ENCODE measurements around the gene CSMD2. TPM values are rescaled to one million over a fixed set of nuclear protein-coding genes. Genes with fewer than 3 reads are reported as not detected.

The CSMD2 gene
- total and polyA plus RNA-seq, 2 donors (not counting 1 experiment from before 2014, with no cell fraction given): 2.2 to 7.6 TPM

DNA sequence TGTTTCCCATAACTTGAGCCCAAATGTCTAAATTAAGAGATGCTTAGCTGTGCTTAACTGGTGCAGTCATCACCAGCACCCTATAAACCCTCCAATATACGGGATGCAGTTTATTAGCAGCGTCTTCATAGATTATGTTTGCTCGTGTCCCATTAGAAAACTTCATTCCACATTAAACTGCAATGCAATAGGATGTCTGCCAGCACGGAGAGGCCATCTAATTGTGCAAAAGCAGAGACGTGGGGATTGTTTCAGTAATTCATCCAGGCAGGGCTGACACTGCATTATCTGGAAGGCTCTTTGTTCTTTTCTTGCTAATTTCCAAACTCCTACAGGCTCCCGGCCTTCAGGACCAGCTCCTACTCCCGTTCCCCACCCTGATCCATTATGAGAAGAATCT is 89.5 kb downstream of the CSMD2 start:
- DNase-seq (ENCODE audit: low read depth in 2 of 2): no peak
- Histone ChIP-seq H3K27ac (ENCODE audit: insufficient read depth, low read length) (no peak overlapping the region), H3K4me1 (ENCODE audit: control insufficient read depth, extremely low read depth, insufficient read depth, low read length) (no peaks in the 10 kb centered on the region), H3K4me3 (replicated peaks in 1 of 4; ENCODE audit: control extremely low read depth in 1 of 4, insufficient read depth in 1 of 4, low read depth in 3 of 4, low read length in 4 of 4) (no peak overlapping the region), H3K79me2 (ENCODE audit: control insufficient read depth, insufficient read depth, low read length) (no peaks in the 10 kb centered on the region), H3K9ac (ENCODE audit: insufficient read depth, low read length) (no peak overlapping the region), H4K20me1 (ENCODE audit: control insufficient read depth, extremely low read depth, insufficient read depth, low read length) (no peaks in the 10 kb centered on the region), H3K9me3 (ENCODE audit: control insufficient read depth, insufficient read depth, low read depth, low read length) (no peaks in the 10 kb centered on the region), H2AFZ (ENCODE audit: low read length) (no peak overlapping the region), H3K27me3 (ENCODE audit: control insufficient read depth, insufficient read depth, low read length) (no peaks in the 10 kb centered on the region), H3K36me3 (ENCODE audit: control insufficient read depth, insufficient read depth, low read length) (no peaks in the 10 kb centered on the region), H3K4me2 (ENCODE audit: extremely low read depth, insufficient read depth, low read length) (no peak overlapping the region)
- TF ChIP-seq, protein P1, sequence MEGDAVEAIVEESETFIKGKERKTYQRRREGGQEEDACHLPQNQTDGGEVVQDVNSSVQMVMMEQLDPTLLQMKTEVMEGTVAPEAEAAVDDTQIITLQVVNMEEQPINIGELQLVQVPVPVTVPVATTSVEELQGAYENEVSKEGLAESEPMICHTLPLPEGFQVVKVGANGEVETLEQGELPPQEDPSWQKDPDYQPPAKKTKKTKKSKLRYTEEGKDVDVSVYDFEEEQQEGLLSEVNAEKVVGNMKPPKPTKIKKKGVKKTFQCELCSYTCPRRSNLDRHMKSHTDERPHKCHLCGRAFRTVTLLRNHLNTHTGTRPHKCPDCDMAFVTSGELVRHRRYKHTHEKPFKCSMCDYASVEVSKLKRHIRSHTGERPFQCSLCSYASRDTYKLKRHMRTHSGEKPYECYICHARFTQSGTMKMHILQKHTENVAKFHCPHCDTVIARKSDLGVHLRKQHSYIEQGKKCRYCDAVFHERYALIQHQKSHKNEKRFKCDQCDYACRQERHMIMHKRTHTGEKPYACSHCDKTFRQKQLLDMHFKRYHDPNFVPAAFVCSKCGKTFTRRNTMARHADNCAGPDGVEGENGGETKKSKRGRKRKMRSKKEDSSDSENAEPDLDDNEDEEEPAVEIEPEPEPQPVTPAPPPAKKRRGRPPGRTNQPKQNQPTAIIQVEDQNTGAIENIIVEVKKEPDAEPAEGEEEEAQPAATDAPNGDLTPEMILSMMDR (conservative IDR thresholded peaks at IDR 0.05 in 1 of 2, IDR thresholded peaks at IDR 0.05 in 1 of 2; ENCODE audit: low read depth in 1 of 2, low read length in 2 of 2): no peak
- TF ChIP-seq EZH2 (IDR thresholded peaks at IDR 0.05; ENCODE audit: low read length, missing control alignments): no peak

DNA sequence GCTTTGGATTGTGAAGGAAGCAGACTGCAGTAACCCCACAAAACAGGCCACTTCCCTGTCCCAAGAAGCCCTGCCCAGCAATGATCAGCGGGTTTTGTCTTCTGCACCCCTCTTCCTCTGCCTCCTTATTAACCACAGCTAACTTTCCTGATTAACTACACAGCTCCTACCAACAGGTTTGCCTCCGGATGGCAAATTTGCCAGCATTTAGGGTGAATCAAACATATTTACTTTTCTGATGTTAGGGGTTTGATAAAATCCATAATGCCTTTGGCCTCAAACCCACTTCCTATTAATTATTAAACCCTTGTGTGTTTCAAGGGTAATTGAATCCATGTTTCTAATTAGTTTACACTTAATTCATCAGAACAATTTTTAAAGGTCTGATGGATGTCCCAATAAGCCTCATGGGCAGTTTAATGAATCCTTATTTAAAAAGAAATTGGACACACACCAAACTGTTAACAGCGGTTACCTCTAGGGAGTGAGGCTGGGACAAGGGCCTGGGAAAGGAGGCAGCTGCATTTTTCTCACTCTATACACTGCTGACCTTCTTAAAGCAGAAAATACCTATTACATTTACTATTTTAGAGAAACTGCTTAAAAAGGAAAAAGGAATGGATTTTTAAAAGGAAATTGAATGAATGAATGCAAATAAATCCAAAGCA is 91.9 kb downstream of the CSMD2 start:
- no peak overlapping the region for H3K27ac ChIP-seq (ENCODE audit: insufficient read depth, low read length)
- no peak for DNase-seq (ENCODE audit: low read depth in 2 of 2)
- no peak for TF ChIP-seq EZH2 (IDR thresholded peaks at IDR 0.05; ENCODE audit: low read length, missing control alignments)
- TF ChIP-seq, protein P1 (conservative IDR thresholded peaks at IDR 0.05 in 1 of 2, IDR thresholded peaks at IDR 0.05 in 1 of 2; ENCODE audit: low read depth in 1 of 2, low read length in 2 of 2): no peak

DNA sequence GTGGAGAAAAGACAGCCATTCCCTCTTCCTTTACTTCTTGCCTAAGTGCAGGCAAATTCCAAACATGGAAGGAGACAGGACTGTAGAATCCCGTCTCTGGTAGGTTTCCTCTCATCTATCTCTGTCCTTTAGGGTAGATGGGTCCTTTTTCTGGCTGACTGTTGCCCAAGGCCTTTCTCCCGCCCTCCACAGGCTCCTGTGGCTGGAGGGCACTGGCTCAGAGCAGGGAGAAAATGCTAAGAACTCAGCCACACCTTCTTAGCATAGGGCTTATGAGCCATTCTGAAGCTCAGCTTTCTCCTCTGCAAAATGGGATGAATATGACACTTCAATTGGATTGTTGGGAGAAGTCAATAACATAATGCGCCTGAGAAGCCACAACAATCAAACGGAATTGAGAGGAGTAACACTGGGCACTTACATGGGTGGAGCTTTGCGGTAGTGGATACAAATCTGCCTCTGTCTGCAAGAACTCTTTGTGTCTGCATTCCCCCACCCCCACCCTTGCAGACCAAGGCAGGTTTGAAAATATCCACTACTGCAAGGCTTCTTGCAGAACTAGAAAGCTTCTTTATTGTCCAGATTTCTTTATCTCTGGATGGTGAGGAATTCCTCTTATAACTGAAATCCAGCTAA is 94.7 kb downstream of the CSMD2 start:
- H3K9ac ChIP-seq (ENCODE audit: insufficient read depth, low read length): no peak overlapping the region
- no peak overlapping the region for H3K4me3 ChIP-seq (replicated peaks in 1 of 4; ENCODE audit: control extremely low read depth in 1 of 4, insufficient read depth in 1 of 4, low read depth in 3 of 4, low read length in 4 of 4)
- no peaks in the 10 kb centered on the region for H3K9me3 ChIP-seq (ENCODE audit: control insufficient read depth, insufficient read depth, low read depth, low read length)
- H4K20me1 ChIP-seq (ENCODE audit: control insufficient read depth, extremely low read depth, insufficient read depth, low read length): no peaks in the 10 kb centered on the region
- no peak overlapping the region for H3K4me2 ChIP-seq (ENCODE audit: extremely low read depth, insufficient read depth, low read length)
- H3K36me3 ChIP-seq (ENCODE audit: control insufficient read depth, insufficient read depth, low read length): no peaks in the 10 kb centered on the region
- TF ChIP-seq, protein P1 (conservative IDR thresholded peaks at IDR 0.05 in 1 of 2, IDR thresholded peaks at IDR 0.05 in 1 of 2; ENCODE audit: low read depth in 1 of 2, low read length in 2 of 2): no peak
- no peak for TF ChIP-seq EZH2 (IDR thresholded peaks at IDR 0.05; ENCODE audit: low read length, missing control alignments)
- H3K27ac ChIP-seq (ENCODE audit: insufficient read depth, low read length): no peak overlapping the region
- no peak for DNase-seq (ENCODE audit: low read depth in 2 of 2)
- peaks cover 7% of the 10 kb centered on the region for H3K4me1 ChIP-seq (ENCODE audit: control insufficient read depth, extremely low read depth, insufficient read depth, low read length)
- no peaks in the 10 kb centered on the region for H3K79me2 ChIP-seq (ENCODE audit: control insufficient read depth, insufficient read depth, low read length)
- H3K27me3 ChIP-seq (ENCODE audit: control insufficient read depth, insufficient read depth, low read length): no peaks in the 10 kb centered on the region
- H2AFZ ChIP-seq (ENCODE audit: low read length): no peak overlapping the region

More for the DNA sequence above, 91.9 kb downstream of the CSMD2 start:
- no peaks in the 10 kb centered on the region for H3K36me3 ChIP-seq (ENCODE audit: control insufficient read depth, insufficient read depth, low read length)
- no peak overlapping the region for H2AFZ ChIP-seq (ENCODE audit: low read length)
- H3K79me2 ChIP-seq (ENCODE audit: control insufficient read depth, insufficient read depth, low read length): no peaks in the 10 kb centered on the region
- H3K4me1 ChIP-seq (ENCODE audit: control insufficient read depth, extremely low read depth, insufficient read depth, low read length): no peaks in the 10 kb centered on the region
- no peak overlapping the region for H3K9ac ChIP-seq (ENCODE audit: insufficient read depth, low read length)
- H3K4me3 ChIP-seq (replicated peaks in 1 of 4; ENCODE audit: control extremely low read depth in 1 of 4, insufficient read depth in 1 of 4, low read depth in 3 of 4, low read length in 4 of 4): no peak overlapping the region
- no peaks in the 10 kb centered on the region for H3K9me3 ChIP-seq (ENCODE audit: control insufficient read depth, insufficient read depth, low read depth, low read length)
- no peaks in the 10 kb centered on the region for H4K20me1 ChIP-seq (ENCODE audit: control insufficient read depth, extremely low read depth, insufficient read depth, low read length)
- no peak overlapping the region for H3K4me2 ChIP-seq (ENCODE audit: extremely low read depth, insufficient read depth, low read length)
- H3K27me3 ChIP-seq (ENCODE audit: control insufficient read depth, insufficient read depth, low read length): no peaks in the 10 kb centered on the region
